ENCODE measurements around the gene RAB3GAP2.
"Not testable (repeated sequence)": the region's sequence is repeated elsewhere in the genome, so short reads cannot be mapped to it uniquely, and the experiment has no call there.

RAB3GAP2 gene

DNA sequence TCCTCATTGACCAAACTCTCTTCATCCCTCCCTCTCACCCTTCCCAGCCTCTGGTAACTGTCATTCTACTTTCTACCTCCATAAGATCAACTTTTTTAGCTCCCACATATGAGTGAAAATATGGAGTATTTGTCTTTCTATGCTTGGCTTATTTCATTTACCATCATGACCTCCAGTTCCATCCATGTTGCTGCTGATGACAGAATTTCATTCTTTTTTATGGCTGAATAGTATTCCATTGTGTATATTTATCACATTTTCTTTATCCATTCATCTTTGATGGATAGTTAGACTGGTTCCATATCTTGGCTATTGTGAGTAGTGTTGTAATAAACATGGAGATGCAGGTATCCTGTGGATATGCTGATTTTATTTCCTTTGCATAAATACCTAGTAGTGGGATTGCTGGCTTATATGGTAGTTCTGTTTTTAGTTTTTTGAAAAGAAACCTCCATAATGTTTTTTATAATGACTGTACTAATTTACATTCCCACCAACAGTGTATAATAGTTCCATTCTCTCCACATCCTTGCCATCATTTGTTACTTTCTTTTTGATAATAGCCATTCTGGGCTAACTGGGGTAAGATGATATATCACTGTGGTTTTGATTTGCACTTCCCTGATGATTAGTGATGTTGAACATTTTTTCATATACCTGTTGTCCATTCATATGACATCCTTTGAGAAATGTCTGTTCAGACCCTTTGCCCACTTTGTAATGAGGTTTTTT, 142.6 kb downstream of the RAB3GAP2 start:
- no peak for DNase-seq

DNA sequence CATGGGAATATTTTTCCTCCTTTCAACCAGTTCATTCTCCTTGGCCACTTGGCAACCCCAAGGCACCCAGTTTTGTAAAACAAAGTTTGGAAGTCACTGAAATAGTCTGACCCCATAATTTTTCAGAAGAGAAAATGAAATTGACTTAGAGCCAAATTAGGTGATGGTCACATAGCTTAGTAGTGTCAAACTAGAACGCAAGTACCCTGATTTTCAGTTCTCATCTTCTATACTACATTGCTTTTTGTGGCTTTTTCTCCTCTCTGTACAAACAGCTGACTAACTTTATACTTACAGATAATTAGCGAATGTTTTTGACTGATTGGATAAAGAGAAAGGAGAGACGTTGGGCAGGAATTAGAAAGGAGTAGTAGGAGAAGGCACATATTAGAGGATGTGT, 145.2 kb downstream of the RAB3GAP2 start:
- no peak for DNase-seq

DNA sequence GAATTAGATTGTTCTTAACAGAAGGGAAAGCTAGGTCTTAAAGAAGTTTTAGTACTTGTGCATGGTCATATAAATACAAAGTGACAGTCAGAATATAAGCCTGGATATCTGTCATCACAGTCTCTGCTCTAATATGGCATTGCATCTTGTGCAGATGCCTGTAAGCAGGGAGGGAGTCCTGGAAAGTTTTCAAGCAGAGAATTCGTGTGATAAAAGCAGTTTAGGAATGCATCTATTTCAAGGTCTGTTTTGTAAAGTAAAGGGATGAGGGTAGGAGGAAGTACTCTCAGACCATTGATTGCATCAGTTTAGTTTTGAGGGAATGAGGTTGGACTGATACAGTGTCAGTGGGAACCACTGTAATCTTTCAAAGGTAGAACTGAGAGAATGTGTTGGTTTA, 147.7 kb downstream of the RAB3GAP2 start:
- no peak for DNase-seq

DNA sequence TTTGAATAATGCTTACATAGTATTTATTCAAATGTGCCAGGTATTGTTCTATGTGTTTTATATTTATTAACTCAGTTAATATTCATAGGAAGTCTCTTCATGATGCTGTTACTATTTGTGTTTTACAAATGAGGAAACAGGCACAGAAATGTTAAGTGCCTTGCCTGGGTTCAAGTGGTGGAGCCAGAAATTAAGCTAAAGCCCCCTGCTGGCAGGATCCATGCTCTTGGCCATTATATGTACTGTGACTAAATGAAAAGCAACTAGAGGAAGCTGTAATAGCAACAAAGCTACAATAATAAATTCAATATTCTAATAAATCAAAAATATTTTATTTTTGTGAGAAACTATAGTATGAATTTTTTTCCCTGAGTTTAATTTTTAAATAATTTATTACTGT, 148.4 kb downstream of the RAB3GAP2 start:
- peak; percentile 22 for DNase-seq

DNA sequence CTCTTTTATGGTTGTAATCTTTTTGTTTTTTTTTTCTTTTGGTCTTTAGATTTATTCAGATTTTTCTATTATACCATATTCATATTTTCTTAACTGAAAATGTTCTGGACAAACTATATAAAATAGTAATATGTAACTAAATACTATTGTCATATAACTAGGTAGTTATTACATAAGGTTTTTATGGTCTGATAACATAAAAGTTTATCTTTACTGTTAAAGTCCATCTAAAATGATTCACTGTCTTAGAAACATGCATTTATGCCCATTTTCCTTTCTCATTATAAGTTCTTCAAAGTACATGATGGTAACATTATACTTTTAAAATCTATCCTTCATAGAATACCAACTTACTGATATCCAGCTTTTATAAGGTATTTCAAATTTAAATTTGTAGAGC, 149.2 kb downstream of the RAB3GAP2 start:
- no peak for DNase-seq

DNA sequence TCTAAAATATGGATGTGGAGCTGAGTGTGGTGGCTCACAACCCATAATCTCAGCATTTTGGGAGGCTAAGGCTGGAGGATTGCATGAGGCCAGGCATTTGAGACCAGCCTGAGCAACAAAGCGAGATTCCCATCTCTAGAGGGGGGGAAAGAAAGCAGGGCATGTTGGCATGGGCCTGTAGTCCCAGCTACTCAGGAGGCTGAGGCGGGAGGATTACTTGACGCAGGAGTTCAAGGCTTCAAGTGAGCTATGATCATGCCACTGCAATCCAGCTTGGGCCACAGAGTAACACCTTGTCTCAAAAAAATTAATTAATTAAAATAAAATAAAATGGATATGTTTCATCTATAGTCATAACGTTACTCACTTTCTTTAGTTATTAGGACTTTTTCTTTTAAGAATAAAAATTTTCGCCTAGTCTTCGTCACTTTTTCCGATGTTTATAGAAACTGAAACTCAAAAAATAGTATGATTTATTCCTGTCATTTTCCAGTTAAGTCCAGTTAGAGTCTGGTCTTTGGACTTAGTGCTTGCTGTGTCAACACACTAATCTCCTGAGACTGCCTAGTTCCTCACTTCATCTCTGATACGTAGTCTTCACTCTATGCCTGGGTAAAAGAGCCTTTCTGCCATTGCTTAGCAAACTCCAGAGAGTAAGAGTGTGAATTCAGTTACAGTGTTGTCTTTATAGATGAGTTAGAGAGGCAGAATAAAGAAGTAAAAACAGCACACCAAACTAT, 150.3 kb downstream of the RAB3GAP2 start:
- DNase-seq: no peak

DNA sequence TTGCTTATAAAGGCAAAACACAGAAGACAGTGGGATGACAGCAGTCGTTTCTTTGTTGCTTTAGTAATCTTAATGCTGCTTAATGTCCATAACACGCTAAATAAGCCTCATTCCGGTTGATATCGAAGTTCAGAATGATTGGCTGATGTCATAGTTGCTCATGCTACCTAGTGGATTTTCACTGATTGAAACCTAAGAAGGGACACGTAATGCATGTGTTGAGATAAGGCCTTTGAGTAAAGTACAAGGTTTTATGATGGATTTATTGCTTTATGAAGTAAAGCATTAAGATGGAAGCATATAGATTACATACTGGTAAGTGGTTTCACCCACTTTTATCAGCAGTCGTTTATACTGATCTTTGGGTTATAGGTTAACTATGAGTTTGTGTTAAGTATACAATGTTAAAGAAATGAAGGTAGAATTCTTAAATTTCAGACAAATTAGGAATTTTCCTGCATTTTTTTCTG, 153.2 kb downstream of the RAB3GAP2 start:
- DNase-seq: no peak

DNA sequence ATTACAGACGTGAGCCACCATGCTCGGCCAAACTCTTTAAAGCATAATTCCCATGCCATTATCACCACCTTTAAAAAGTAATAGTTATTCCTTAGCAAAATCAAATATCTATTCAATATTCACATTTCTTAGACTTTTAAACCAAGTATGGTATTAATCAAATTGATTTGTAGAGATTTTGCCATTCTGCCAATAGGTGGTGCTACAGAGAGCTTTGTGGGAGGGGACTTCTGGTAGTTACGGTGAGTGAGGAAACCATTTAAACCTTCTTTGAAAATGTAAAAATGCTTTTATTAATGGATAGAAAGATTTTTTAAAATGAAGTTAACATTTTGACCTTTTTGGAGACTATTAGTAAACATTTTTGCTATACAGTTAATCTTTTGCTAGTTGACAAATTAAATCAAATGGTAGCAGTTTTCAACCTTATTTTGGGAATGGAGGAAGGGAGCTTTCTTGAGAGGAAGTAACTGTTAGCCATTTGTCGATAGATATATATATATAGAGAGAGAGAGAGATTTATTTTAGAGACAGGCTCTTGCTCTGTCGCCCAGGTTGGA, 159.0 kb downstream of the RAB3GAP2 start:
- DNase-seq: peak; percentile 70

DNA sequence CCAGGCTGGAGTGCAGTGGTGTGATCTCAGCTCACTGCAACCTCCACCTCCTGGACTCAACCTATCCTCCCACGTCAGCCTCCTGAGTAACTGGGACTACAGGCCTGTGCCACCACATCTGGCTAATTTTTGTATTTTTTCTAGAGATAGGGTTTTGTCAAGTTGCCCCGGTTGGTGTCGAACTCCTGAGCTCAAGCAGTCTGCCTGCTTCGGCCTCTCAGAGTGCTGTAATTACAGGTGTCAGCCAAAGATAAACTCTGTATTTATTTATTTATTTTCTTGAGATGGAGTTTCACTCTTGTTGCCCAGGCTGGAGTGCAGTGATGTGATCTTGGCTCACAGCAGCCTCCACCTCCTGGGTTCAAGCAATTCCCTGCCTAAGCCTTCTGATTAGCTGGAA, 159.7 kb downstream of the RAB3GAP2 start:
- DNase-seq: not testable (repeated sequence)

DNA sequence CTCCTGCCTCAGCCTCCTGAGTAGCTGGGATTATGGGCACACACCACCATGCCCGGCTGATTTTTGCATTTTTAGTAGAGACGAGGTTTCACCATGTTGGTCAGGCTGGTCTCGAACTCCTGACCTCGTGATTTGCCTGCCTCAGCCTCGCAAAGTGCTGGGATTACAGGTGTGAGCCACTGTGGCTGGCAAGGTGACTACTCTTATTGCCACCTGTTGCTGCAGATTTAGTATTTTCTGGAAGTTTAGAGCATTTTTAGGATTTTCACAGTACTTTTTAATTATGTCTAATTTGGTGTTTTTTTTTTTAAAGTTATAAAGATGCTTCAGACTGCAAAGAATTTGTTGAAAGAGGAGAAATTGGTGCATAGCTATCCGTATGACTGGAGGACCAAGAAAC, 161.8 kb downstream of the RAB3GAP2 start:
- not testable (repeated sequence) for DNase-seq

DNA sequence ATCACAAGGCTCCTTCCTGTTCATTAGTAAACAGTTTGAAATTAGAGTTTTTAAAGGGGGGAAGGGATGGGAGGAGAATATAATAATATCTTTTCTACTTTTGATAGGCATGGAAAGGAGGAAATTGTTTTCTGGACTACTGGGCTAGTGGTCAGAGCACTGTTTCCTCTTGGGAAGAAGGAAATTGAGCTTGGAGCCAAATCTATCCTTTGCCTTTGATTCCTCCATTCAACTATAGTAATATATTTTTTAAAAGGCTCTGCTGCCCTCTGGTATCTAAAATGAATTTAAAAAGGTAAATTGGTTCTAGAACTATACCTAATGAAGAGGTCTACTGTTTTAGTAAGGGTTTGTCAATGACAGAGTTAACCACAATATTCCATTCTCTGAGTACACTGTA, 172.4 kb downstream of the RAB3GAP2 start:
- DNase-seq: no peak
